HuH-7.5 (cell line): Measurements from ENCODE around the gene C1GALT1C1L.
A peak's percentile ranks its signal among the peaks of the same experiment; 100 is the strongest.
"Not testable (repeated sequence)": the region's sequence is repeated elsewhere in the genome, so short reads cannot be mapped to it uniquely, and the experiment has no call there.

ENCODE experiments used
- DNase-seq: peaks from one replicate; pipeline ENCODE4 v3.0.0; 2011; ENCODE audit warnings: low spot score

Gene C1GALT1C1L

GRCh38 chr2:43653506-43653905 is 22.7 kb downstream of the C1GALT1C1L start:
- no peak for DNase-seq

DNA sequence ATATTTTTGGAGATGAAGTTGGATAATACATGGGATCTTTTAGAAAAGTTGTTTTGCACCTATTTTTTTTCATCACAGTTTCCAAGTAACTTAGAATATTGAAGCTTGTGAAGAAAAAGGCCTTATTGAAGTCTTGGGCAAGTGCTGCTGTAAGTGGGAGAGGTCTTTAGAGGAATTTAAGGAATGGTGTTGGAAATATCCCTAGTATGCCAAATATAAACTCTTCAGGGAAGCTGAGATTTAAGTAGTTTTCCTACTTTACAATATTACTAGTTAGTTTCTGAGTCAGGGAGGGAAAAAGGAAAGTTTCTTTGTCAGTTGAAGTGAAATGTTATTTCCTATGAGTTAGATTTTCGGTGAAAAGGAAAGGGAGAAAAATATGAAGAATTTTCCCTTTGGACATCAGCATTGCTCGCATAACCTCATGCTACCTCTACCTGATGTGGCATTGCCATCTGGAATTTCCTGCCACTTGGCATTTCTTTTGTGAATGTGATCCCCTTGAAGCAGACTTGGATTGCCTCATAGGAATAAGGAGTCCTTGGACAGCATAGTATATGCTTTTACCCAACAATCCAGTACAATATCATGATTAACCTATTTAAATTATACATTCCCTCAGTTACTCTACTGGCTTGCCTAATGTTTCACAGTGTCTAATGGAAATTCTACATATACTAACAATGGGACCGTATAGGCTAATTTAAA is 27.1 kb downstream of the C1GALT1C1L start:
- no peak for DNase-seq

GRCh38 chr2:43643680-43644079 is 32.5 kb downstream of the C1GALT1C1L start:
- no peak for DNase-seq

DNA sequence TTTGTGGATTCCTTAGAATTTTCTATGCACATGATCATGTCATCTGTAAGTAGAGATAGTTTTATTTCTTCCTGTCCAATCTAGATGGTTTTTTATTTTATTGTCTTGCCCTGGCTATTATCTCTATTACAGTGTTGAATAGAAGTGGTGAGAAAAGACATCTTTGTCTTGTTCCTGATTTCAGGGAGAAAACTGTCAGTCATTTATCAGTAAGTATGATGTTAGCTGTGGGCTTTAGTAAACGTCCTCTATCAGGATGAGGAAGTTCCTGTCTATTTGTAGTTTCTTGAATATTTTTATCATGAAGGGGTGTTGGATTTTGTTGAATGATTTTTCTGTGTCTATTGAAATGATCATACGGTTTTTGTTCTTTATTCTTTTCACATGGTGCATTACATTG is 33.9 kb downstream of the C1GALT1C1L start:
- no peak for DNase-seq

- peak; percentile 83 for DNase-seq
These were observed 39.0 kb downstream of the C1GALT1C1L start, which contains the start of gene PLEKHH2 for GRCh38 chr2:43637030-43637803. Gene PLEKHH2 (plus strand): TSS chr2:43637260. CDS start chr2:43644674, 7,414 bp downstream.

DNA sequence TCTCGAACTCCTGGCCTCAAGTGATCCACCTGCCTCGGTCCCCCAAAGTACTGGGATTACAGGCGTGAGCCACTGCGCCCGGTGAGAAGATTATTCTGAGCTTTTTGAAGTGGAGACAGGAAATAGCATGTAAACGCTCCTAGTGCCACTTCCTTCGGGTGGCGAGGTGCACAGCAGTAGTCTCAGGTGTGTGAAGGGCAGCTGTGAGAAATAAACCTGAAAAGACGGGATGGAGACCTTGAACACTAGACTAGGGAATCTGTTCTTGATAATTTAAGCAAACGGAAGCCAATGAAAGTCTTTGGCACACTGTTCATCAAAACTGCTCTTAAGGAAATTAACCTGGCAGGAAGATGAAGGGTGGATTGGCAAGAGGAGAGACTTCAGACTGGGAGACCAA is 39.6 kb downstream of the C1GALT1C1L start:
- DNase-seq, result no peak

GRCh38 chr2:43636153-43636552 is 40.1 kb downstream of the C1GALT1C1L start:
- DNase-seq, result not testable (repeated sequence)

DNA sequence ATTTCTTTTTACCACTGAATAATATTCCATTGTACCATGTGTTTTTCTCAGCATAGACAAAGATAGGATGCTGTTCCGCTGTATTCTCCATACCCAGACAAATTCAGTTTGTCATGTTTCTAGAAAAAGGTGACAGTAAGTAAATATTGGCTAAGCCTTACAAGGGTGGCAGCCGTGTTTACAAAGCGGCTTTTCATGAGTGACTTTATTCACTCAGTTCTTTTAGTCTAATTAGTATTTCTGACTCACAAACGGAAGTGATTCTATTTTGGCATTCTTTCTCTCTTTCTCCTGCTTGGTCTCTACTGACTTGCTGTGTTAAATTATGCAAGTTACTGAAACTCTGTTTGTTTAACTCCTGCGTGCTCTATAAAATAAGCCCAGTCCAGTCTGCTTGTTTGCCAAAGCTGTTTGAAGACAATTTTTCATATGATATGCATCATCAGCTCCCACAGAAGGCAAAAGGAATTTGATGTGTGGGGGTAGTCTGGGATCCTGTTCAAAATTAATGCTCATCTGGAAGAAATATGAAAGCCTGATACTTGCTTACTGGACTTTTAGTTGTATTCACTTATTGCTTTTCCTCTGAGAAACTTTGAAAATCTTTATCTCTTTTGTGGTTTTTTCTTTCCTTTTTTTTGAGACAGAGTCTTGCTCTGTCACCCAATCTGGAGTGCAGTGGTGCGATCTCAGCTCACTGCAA is 41.5 kb downstream of the C1GALT1C1L start:
- no peak for DNase-seq

DNA sequence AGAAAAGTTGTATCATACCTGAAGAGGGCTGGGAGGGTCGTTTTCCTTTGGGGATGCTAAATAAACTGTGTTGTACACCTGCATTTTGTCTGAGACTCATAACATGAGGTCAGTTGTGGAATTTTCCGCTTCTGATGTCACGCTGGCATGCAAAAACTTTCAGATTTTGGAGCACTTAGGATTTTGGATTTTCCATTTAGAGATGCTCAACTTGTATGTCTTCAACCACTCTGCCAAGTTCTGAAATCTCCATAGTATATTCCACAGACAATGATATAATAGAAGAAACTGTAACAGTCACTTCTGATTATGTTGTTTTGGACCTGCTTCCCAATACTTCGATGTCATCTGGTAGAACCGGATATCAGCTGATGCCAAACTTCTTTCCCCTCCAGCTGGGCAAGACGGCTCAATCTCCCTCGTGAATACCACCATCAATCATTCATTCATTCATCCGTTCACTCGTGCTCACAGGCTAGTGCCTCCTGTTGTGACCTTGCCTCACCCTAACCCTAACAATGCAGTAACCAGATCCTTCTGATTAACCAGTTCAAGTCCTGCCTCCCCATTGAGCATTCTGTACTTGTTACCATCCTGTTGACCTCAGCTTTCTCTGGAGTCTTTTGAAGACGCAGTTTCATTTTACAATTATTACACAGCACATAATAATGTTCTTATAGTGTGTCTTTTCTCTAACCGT is 44.5 kb downstream of the C1GALT1C1L start:
- no peak for DNase-seq
